Measurements from ENCODE around the gene CCDC157.

DNA sequence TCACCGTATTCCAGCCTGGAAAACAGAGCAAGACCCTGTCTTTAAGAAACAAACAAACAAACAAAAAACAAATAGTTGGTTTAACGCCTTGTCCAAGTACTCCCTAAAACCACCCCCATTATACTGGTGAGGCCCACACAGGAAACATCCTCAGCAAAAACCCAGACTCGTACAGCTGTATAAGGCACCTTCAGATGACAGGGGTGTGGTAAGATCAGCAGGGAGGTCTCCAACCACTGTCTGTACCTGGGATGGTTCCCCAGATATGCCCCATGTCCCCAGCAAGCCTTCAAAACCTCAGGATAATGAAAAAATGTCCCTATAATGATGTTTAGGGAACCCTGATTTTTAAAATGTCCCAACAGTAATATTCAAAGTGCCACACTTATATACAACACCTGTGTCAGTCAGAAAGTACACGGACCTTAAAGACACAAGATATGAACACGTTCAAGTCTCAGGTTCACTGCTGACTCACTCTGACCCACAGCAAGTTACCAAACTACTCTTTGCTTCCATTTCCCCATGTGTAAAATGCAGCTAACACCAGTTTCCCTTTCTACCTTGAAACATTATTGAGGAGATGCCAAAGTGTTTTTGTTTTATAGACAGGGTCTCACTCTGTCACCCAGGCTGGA, 9.4 kb upstream of the CCDC157 start:
- TF ChIP-seq EZH2 (IDR thresholded peaks at IDR 0.05; ENCODE audit: low read length, unreplicated experiment) (no peak), EZH2phosphoT487 (IDR thresholded peaks at IDR 0.05; ENCODE audit: borderline replicate concordance, low read length) (no peak)
- TF ChIP-seq, protein P1, sequence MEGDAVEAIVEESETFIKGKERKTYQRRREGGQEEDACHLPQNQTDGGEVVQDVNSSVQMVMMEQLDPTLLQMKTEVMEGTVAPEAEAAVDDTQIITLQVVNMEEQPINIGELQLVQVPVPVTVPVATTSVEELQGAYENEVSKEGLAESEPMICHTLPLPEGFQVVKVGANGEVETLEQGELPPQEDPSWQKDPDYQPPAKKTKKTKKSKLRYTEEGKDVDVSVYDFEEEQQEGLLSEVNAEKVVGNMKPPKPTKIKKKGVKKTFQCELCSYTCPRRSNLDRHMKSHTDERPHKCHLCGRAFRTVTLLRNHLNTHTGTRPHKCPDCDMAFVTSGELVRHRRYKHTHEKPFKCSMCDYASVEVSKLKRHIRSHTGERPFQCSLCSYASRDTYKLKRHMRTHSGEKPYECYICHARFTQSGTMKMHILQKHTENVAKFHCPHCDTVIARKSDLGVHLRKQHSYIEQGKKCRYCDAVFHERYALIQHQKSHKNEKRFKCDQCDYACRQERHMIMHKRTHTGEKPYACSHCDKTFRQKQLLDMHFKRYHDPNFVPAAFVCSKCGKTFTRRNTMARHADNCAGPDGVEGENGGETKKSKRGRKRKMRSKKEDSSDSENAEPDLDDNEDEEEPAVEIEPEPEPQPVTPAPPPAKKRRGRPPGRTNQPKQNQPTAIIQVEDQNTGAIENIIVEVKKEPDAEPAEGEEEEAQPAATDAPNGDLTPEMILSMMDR (conservative IDR thresholded peaks at IDR 0.05; ENCODE audit: low read depth, low read length) = no peak

All from PC-3 (cell line).